GM12878 (cell line): Measurements from ENCODE around the gene ARMC2. TPM values are rescaled to one million over a fixed set of nuclear protein-coding genes. Genes with fewer than 3 reads are reported as not detected.

Source experiments
- ATF2 ChIP-seq: IDR thresholded peaks from 2 replicates; pipeline ENCODE4 v1.6.1; 2012; ENCODE audit warnings: low read length, inconsistent platforms
- CBX5 ChIP-seq: sonication (generic); IDR thresholded peaks from 2 replicates; pipeline ENCODE4 v1.6.1; 2016; ENCODE audit warnings: low read depth, moderate library complexity, mild to moderate bottlenecking, inconsistent platforms
- CUX1 ChIP-seq: IDR thresholded peaks from 2 replicates; pipeline ENCODE4 v1.6.1; 2012; ENCODE audit warnings: improper control_type of control experiment, low read depth, low read length; ENCODE audit not compliant: insufficient replicate concordance
- DPF2 ChIP-seq: fragments of 450-650 bp; IDR thresholded peaks from 2 replicates; pipeline ENCODE4 v1.6.1; 2017; ENCODE audit warnings: mild to moderate bottlenecking
- KDM1A ChIP-seq: fragments of 200-600 bp; sonication (generic); IDR thresholded peaks from 2 replicates; pipeline ENCODE4 v1.6.1; 2016; ENCODE audit warnings: borderline replicate concordance
- MEF2A ChIP-seq: IDR thresholded peaks from 2 replicates; pipeline ENCODE4 v1.6.1; 2011; ENCODE audit warnings: low read depth, mild to moderate bottlenecking, low read length, moderate library complexity; ENCODE audit not compliant: insufficient read depth
- MEF2B ChIP-seq: fragments of 450-650 bp; IDR thresholded peaks from 2 replicates; pipeline ENCODE4 v1.6.1; 2018; ENCODE audit warnings: mild to moderate bottlenecking, moderate library complexity; ENCODE audit not compliant: partially characterized antibody, poor library complexity, severe bottlenecking
- MTA3 ChIP-seq: IDR thresholded peaks from 2 replicates; pipeline ENCODE4 v1.6.1; 2012; ENCODE audit warnings: low read length, inconsistent platforms, borderline replicate concordance
- MXI1 ChIP-seq: fragments of 150-350 bp; IDR thresholded peaks from 2 replicates; pipeline ENCODE4 v1.6.1; 2011; ENCODE audit warnings: low read depth, mild to moderate bottlenecking, inconsistent platforms, low read length, improper control_type of control experiment
- NR2C2 ChIP-seq: IDR thresholded peaks from 2 replicates; pipeline ENCODE4 v1.6.1; 2011; ENCODE audit warnings: borderline replicate concordance, low read depth; ENCODE audit not compliant: control insufficient read depth, insufficient read length
- PRDM15 ChIP-seq: fragments of 450-650 bp; formaldehyde crosslinking; IDR thresholded peaks from 2 replicates; pipeline ENCODE4 v1.4.0; 2020; ENCODE audit warnings: mild to moderate bottlenecking, moderate library complexity
- SKIL ChIP-seq: fragments of 450-650 bp; IDR thresholded peaks from 2 replicates; pipeline ENCODE4 v1.6.1; 2017; ENCODE audit warnings: mild to moderate bottlenecking, low read depth, inconsistent platforms; ENCODE audit not compliant: poor library complexity, severe bottlenecking
- ZNF24 ChIP-seq: fragments of 450-650 bp; IDR thresholded peaks from 2 replicates; pipeline ENCODE4 v1.6.1; 2017; ENCODE audit warnings: antibody characterized with exemption, mild to moderate bottlenecking
- polyA plus RNA-seq, 11 experiments: library from polyadenylated mRNA; depleted of rRNA in 4 of 11; unstranded in 6 of 11; stranded (reverse) in 5 of 11; fragments of >200 nt; fragmentation: Nextera tagmentation in 4 of 11; fragmentation: Illumina TruSeq in 1 of 11; extraction: Ambion mirVana in 4 of 11; extraction: Trizol in 1 of 11; gene quantifications; 1 replicate in 1 of 11; 2 replicates in 10 of 11; pipeline versions ENCODE4 v1.2.1 to v1.2.3, GENCODE V29; 2011 to 2016; ENCODE audit warnings: inconsistent platforms in 2 of 11, missing spikeins in 2 of 11, low read depth in 1 of 11
- total RNA-seq, 4 experiments: library from RNA; depleted of rRNA in 3 of 4; stranded (reverse); fragments of >200 nt in 3 of 4; fragmentation: Illumina TruSeq in 1 of 4; extraction: Trizol in 1 of 4; gene quantifications; 2 replicates each; pipeline versions ENCODE4 v1.2.1 to v1.2.3, GENCODE V29; 2013 to 2021

Gene ARMC2
- total and polyA plus RNA-seq, 10 of the 15 experiments (the other 5 are each of a cell fraction or from before 2014, with no cell fraction given), result 0.06 to 0.33 (median 0.21) TPM; not detected in 5

- TF ChIP-seq PRDM15 (CRISPR knock-in tag) (no peak), MEF2A (peak; percentile 96), ATF2 (peak; percentile 97), NR2C2 (no peak), CBX5 (peak; percentile 44; the same call in 1 of the 2 replicates), MTA3 (peak; percentile 79; the same call in 1 of the 2 replicates), MEF2B (peak; percentile 95), CUX1 (no peak), DPF2 (0 out of 2 replicates have a peak, but pooled peaks have one; percentile 29), MXI1 (no peak), SKIL (peak; percentile 63), ZNF24 (0 out of 2 replicates have a peak, but pooled peaks have one; percentile 22), KDM1A (no peak)
Observed at GRCh38 chr6:108874470-108875160, 26.4 kb downstream of the ARMC2 start (continued).
